GM23338 (cell line): ENCODE data around the gene SLC39A11. TPM values are rescaled to one million over a fixed set of nuclear protein-coding genes. Genes with fewer than 3 reads are reported as not detected.

Experiments used
- ATAC-seq: fragments of 200-7000 bp; cut with Tn5 transposase; 3 replicates; pipeline ENCODE4 v1.9.1; 2020
- DNase-seq: peaks from one replicate; pipeline ENCODE4 v3.0.0-alpha.2; 2015; ENCODE audit warnings: low spot score
- H2AFZ ChIP-seq: fragments of 200-600 bp; sonication (generic); 2 replicates; pipeline ENCODE4 v1.8.0; 2016; ENCODE audit warnings: antibody characterized with exemption, mild to moderate bottlenecking, moderate library complexity
- H3F3A ChIP-seq: fragments of 200-600 bp; sonication (generic); replicated peaks from 2 replicates; pipeline ENCODE4 v1.8.0; 2017; ENCODE audit warnings: antibody characterized with exemption, mixed run types, low read depth
- H3K27ac ChIP-seq: fragments of 200-600 bp; sonication (generic); 2 replicates; pipeline ENCODE4 v1.6.1; 2016; ENCODE audit warnings: low read depth
- H3K27me3 ChIP-seq: fragments of 200-600 bp; sonication (generic); 2 replicates; pipeline ENCODE4 v1.8.0; 2016; ENCODE audit warnings: mild to moderate bottlenecking, mixed run types, moderate library complexity; ENCODE audit not compliant: insufficient read depth
- H3K36me3 ChIP-seq: fragments of 200-600 bp; sonication (generic); 2 replicates; pipeline ENCODE4 v1.8.0; 2016; ENCODE audit warnings: mild to moderate bottlenecking; ENCODE audit not compliant: insufficient read depth
- H3K4me1 ChIP-seq: fragments of 200-600 bp; sonication (generic); 2 replicates; pipeline ENCODE4 v1.8.0; 2016; ENCODE audit warnings: mild to moderate bottlenecking, moderate library complexity; ENCODE audit not compliant: insufficient read depth
- H3K4me2 ChIP-seq: fragments of 200-600 bp; sonication (generic); 2 replicates; pipeline ENCODE4 v1.7.1; 2017; ENCODE audit warnings: mixed run types
- H3K4me3 ChIP-seq: fragments of 200-600 bp; sonication (generic); 2 replicates; pipeline ENCODE4 v1.6.1; 2016; ENCODE audit warnings: mixed run types
- H3K79me2 ChIP-seq: fragments of 200-600 bp; sonication (generic); replicated peaks from 2 replicates; pipeline ENCODE4 v1.8.0; 2017; ENCODE audit warnings: mild to moderate bottlenecking; ENCODE audit not compliant: insufficient read depth
- H3K9me2 ChIP-seq: fragments of 200-600 bp; sonication (generic); 2 replicates; pipeline ENCODE4 v1.8.0; 2017; ENCODE audit not compliant: insufficient read depth
- H4K20me1 ChIP-seq: fragments of 200-600 bp; sonication (generic); replicated peaks from 2 replicates; pipeline ENCODE4 v1.8.0; 2017; ENCODE audit warnings: mild to moderate bottlenecking; ENCODE audit not compliant: insufficient read depth
- H3K27ac Mint-ChIP-seq: 2 replicates; pipeline ENCODE4 v1.8.0; 2020; ENCODE audit warnings: inconsistent platforms, mild to moderate bottlenecking, moderate library complexity, mixed read lengths
- H3K27me3 Mint-ChIP-seq: 3 replicates; pipeline ENCODE4 v1.8.0; 2022; ENCODE audit warnings: low read depth, mild to moderate bottlenecking, moderate library complexity, mixed read lengths, inconsistent platforms; ENCODE audit not compliant: insufficient read depth, poor library complexity
- H3K36me3 Mint-ChIP-seq: 3 replicates; pipeline ENCODE4 v1.8.0; 2021; ENCODE audit warnings: low read depth, mild to moderate bottlenecking, inconsistent platforms, moderate library complexity, mixed read lengths
- H3K4me1 Mint-ChIP-seq: 3 replicates; pipeline ENCODE4 v1.8.0; 2020; ENCODE audit warnings: mild to moderate bottlenecking, inconsistent platforms, mixed read lengths
- H3K4me3 Mint-ChIP-seq: 3 replicates; pipeline ENCODE4 v1.8.0; 2021; ENCODE audit warnings: moderate library complexity, mild to moderate bottlenecking, inconsistent platforms, mixed read lengths
- H3K9me3 Mint-ChIP-seq: 3 replicates; pipeline ENCODE4 v1.8.0; 2020; ENCODE audit warnings: moderate library complexity, mild to moderate bottlenecking, inconsistent platforms, mixed read lengths
- CREB1 ChIP-seq: fragments of 250-450 bp; sonication (Bioruptor Pico); IDR thresholded peaks from 2 replicates; pipeline ENCODE4 v1.5.0; 2020; ENCODE audit warnings: low read depth, mild to moderate bottlenecking, moderate library complexity
- CTCF ChIP-seq, 2 experiments: fragments of 200-600 bp in 1 of 2; sonication (generic) in 1 of 2; conservative IDR thresholded peaks; 2 replicates each; pipeline versions ENCODE4 v1.5.1 to v1.6.1; 2016 to 2017; ENCODE audit warnings: antibody characterized with exemption in 2 of 2, low read depth in 2 of 2, mild to moderate bottlenecking in 2 of 2, moderate library complexity in 1 of 2
- ETS1 ChIP-seq: IDR thresholded peaks from 2 replicates; pipeline ENCODE4 v1.6.1; 2016; ENCODE audit warnings: antibody characterized with exemption
- NANOG ChIP-seq: IDR thresholded peaks from 2 replicates; pipeline ENCODE4 v1.6.1; 2016; ENCODE audit warnings: antibody characterized with exemption, borderline replicate concordance
- REST ChIP-seq: IDR thresholded peaks from one replicate; pipeline ENCODE4 v1.6.1; 2018; ENCODE audit warnings: antibody characterized with exemption; ENCODE audit not compliant: unreplicated experiment
- ZNF462 ChIP-seq: fragments of 250-450 bp; sonication (Bioruptor Pico); IDR thresholded peaks from 2 replicates; pipeline ENCODE4 v1.5.0; 2020; ENCODE audit warnings: mild to moderate bottlenecking, moderate library complexity
- polyA plus RNA-seq: library from polyadenylated mRNA; unstranded; fragments of >200 nt; fragmentation: Nextera tagmentation; extraction: Ambion mirVana; gene quantifications from 2 replicates; pipeline ENCODE4 v1.2.1, GENCODE V29; 2016
- total RNA-seq: library from RNA; depleted of rRNA; stranded (reverse); fragments of >200 nt; shearing (Covaris generic); gene quantifications from 2 replicates; pipeline ENCODE4 v1.2.3, GENCODE V29; 2014

Gene SLC39A11
- total and polyA plus RNA-seq, 2 experiments from 2014 or later, result 10.8 to 18.1 TPM

- H2AFZ ChIP-seq, result no peak overlapping the region
- Mint-ChIP-seq H3K4me3 (no peak overlapping the region), H3K27ac (no peak overlapping the region; the same call in 1 of the 2 replicates), H3K27me3 (peaks cover 3% of the 10 kb centered on the region), H3K9me3 (peaks cover 22% of the 10 kb centered on the region), H3K4me1 (0 out of 3 replicates have a peak, but pooled peaks cover 4% of the 10 kb centered on the region), H3K36me3 (peaks cover 11% of the 10 kb centered on the region; the same call in 2 of the 3 replicates)
- H3K4me3 ChIP-seq, result no peak overlapping the region
- H3K4me2 ChIP-seq, result no peak overlapping the region
- no peaks in the 10 kb centered on the region for H4K20me1 ChIP-seq
- DNase-seq, result no peak
- H3F3A ChIP-seq, result no peaks in the 10 kb centered on the region
- ATAC-seq, result no peak
- no peak for TF ChIP-seq CTCF (conservative IDR thresholded peaks at IDR 0.05; ENCODE audit: low read depth in 2 of 2)
- no peaks in the 10 kb centered on the region for H3K27me3 ChIP-seq
- H3K36me3 ChIP-seq, result no peaks in the 10 kb centered on the region
- H3K9me2 ChIP-seq, result no peaks in the 10 kb centered on the region
- H3K4me1 ChIP-seq, result no peaks in the 10 kb centered on the region
- no peak overlapping the region for H3K27ac ChIP-seq
- H3K79me2 ChIP-seq, result no peaks in the 10 kb centered on the region
These were observed 230.1 kb downstream of the SLC39A11 start for GRCh38 chr17:72862276-72862999.

- H3K4me1 ChIP-seq, result no peaks in the 10 kb centered on the region
- DNase-seq (no peak), ATAC-seq (no peak)
- Mint-ChIP-seq H3K9me3 (peaks cover 21% of the 10 kb centered on the region), H3K4me3 (no peak overlapping the region), H3K4me1 (0 out of 3 replicates have a peak, but pooled peaks cover 4% of the 10 kb centered on the region), H3K27me3 (peaks cover 3% of the 10 kb centered on the region), H3K27ac (no peak overlapping the region; the same call in 1 of the 2 replicates), H3K36me3 (peaks cover 10% of the 10 kb centered on the region; the same call in 2 of the 3 replicates)
- H3K27me3 ChIP-seq, result no peaks in the 10 kb centered on the region
- H3K4me2 ChIP-seq, result no peak overlapping the region
- H3K79me2 ChIP-seq, result no peaks in the 10 kb centered on the region
- no peak overlapping the region for H3K27ac ChIP-seq
- no peaks in the 10 kb centered on the region for H4K20me1 ChIP-seq
- H3F3A ChIP-seq, result no peaks in the 10 kb centered on the region
- no peak overlapping the region for H3K4me3 ChIP-seq
- H3K36me3 ChIP-seq, result no peaks in the 10 kb centered on the region
- H2AFZ ChIP-seq, result no peak overlapping the region
- H3K9me2 ChIP-seq, result no peaks in the 10 kb centered on the region
- TF ChIP-seq CREB1 (no peak), REST (no peak), ZNF462 (CRISPR knock-in tag) (no peak), NANOG (no peak), ETS1 (no peak)
These were observed 230.7 kb downstream of the SLC39A11 start for GRCh38 chr17:72861811-72862210.
